IPS-18a (cell line): ENCODE measurements around the gene MAP2K3.
"Not testable (repeated sequence)": the region's sequence is repeated elsewhere in the genome, so short reads cannot be mapped to it uniquely, and the experiment has no call there.

Experiments
- H3K27ac ChIP-seq: one replicate; pipeline ENCODE4 v1.5.1; 2013; ENCODE audit warnings: low read length
- H3K27me3 ChIP-seq: one replicate; pipeline ENCODE4 v1.6.1; 2013; ENCODE audit warnings: mild to moderate bottlenecking, low read length; ENCODE audit not compliant: control insufficient read depth, insufficient read depth
- H3K36me3 ChIP-seq: one replicate; pipeline ENCODE4 v1.6.1; 2013; ENCODE audit warnings: low read depth, low read length; ENCODE audit not compliant: control insufficient read depth
- H3K4me1 ChIP-seq: one replicate; pipeline ENCODE4 v1.6.1; 2013; ENCODE audit warnings: low read depth, low read length; ENCODE audit not compliant: control insufficient read depth
- H3K4me3 ChIP-seq: one replicate; pipeline ENCODE4 v1.5.1; 2013; ENCODE audit warnings: low read length
- H3K9ac ChIP-seq: one replicate; pipeline ENCODE4 v1.6.1; 2013; ENCODE audit warnings: mild to moderate bottlenecking, low read length, moderate library complexity
- H3K9me3 ChIP-seq: one replicate; pipeline ENCODE4 v1.6.1; 2013; ENCODE audit warnings: low read depth, low read length; ENCODE audit not compliant: control insufficient read depth

Gene MAP2K3

GRCh38 chr17:21339011-21339410 lies 54.5 kb downstream of the MAP2K3 start:
- Histone ChIP-seq H3K9me3 (no peaks in the 10 kb centered on the region), H3K4me1 (no peaks in the 10 kb centered on the region), H3K4me3 (no peak overlapping the region), H3K27ac (no peak overlapping the region), H3K36me3 (no peaks in the 10 kb centered on the region), H3K9ac (no peak overlapping the region), H3K27me3 (no peaks in the 10 kb centered on the region)

GRCh38 chr17:21339571-21339970 lies 55.1 kb downstream of the MAP2K3 start:
- not testable (repeated sequence) for H3K9me3 ChIP-seq, H3K27ac ChIP-seq, H3K36me3 ChIP-seq, H3K27me3 ChIP-seq, H3K4me3 ChIP-seq, H3K4me1 ChIP-seq, H3K9ac ChIP-seq

- H3K4me3 ChIP-seq, H3K36me3 ChIP-seq, H3K27ac ChIP-seq, H3K9ac ChIP-seq, H3K4me1 ChIP-seq, H3K27me3 ChIP-seq, H3K9me3 ChIP-seq: not testable (repeated sequence)
Observed at GRCh38 chr17:21340407-21340806, 55.9 kb downstream of the MAP2K3 start.

GRCh38 chr17:21341279-21341678 lies 56.8 kb downstream of the MAP2K3 start:
- not testable (repeated sequence) for H3K36me3 ChIP-seq, H3K27me3 ChIP-seq, H3K9me3 ChIP-seq, H3K27ac ChIP-seq, H3K4me3 ChIP-seq, H3K9ac ChIP-seq, H3K4me1 ChIP-seq

- H3K9ac ChIP-seq, H3K9me3 ChIP-seq, H3K36me3 ChIP-seq, H3K27me3 ChIP-seq, H3K4me1 ChIP-seq, H3K4me3 ChIP-seq, H3K27ac ChIP-seq: not testable (repeated sequence)
Observed at GRCh38 chr17:21341925-21342540, 57.5 kb downstream of the MAP2K3 start.

- not testable (repeated sequence) for H3K9ac ChIP-seq, H3K4me1 ChIP-seq, H3K36me3 ChIP-seq, H3K4me3 ChIP-seq, H3K27ac ChIP-seq, H3K9me3 ChIP-seq, H3K27me3 ChIP-seq
Observed at GRCh38 chr17:21343061-21343949, 58.8 kb downstream of the MAP2K3 start.

GRCh38 chr17:21344801-21345200 lies 60.3 kb downstream of the MAP2K3 start:
- not testable (repeated sequence) for H3K27me3 ChIP-seq, H3K27ac ChIP-seq, H3K36me3 ChIP-seq, H3K4me1 ChIP-seq, H3K4me3 ChIP-seq, H3K9me3 ChIP-seq, H3K9ac ChIP-seq

- Histone ChIP-seq H3K9me3 (no peaks in the 10 kb centered on the region), H3K36me3 (no peaks in the 10 kb centered on the region), H3K4me3 (no peak overlapping the region), H3K27me3 (no peaks in the 10 kb centered on the region), H3K27ac (no peak overlapping the region), H3K9ac (no peak overlapping the region), H3K4me1 (no peaks in the 10 kb centered on the region)
Observed at GRCh38 chr17:21345236-21345635, 60.7 kb downstream of the MAP2K3 start.

GRCh38 chr17:21346107-21346506 lies 61.6 kb downstream of the MAP2K3 start:
- H3K9me3 ChIP-seq, H3K4me3 ChIP-seq, H3K9ac ChIP-seq, H3K27ac ChIP-seq, H3K27me3 ChIP-seq, H3K36me3 ChIP-seq, H3K4me1 ChIP-seq: not testable (repeated sequence)

- not testable (repeated sequence) for H3K4me3 ChIP-seq, H3K9me3 ChIP-seq, H3K27me3 ChIP-seq, H3K9ac ChIP-seq, H3K4me1 ChIP-seq, H3K36me3 ChIP-seq, H3K27ac ChIP-seq
Observed at GRCh38 chr17:21346651-21347250, 62.2 kb downstream of the MAP2K3 start.

- H3K27ac ChIP-seq, H3K36me3 ChIP-seq, H3K27me3 ChIP-seq, H3K4me1 ChIP-seq, H3K9me3 ChIP-seq, H3K9ac ChIP-seq, H3K4me3 ChIP-seq: not testable (repeated sequence)
Observed at GRCh38 chr17:21347660-21348059, 63.1 kb downstream of the MAP2K3 start.
